Glutamatergic neuron (in vitro differentiated cells): ENCODE data around the gene CRLF3. TPM values are rescaled to one million over a fixed set of nuclear protein-coding genes. Genes with fewer than 3 reads are reported as not detected.

Source experiments
- DNase-seq: peaks from one replicate; pipeline ENCODE4 v3.0.0; 2022
- H3K27ac Mint-ChIP-seq: one replicate; pipeline ENCODE4 v1.8.0; 2020; ENCODE audit warnings: mild to moderate bottlenecking, mixed read lengths, inconsistent platforms; ENCODE audit not compliant: unreplicated experiment
- H3K27me3 Mint-ChIP-seq: one replicate; pipeline ENCODE4 v1.8.0; 2020; ENCODE audit warnings: mild to moderate bottlenecking, moderate library complexity, mixed read lengths, inconsistent platforms; ENCODE audit not compliant: unreplicated experiment
- H3K36me3 Mint-ChIP-seq: one replicate; pipeline ENCODE4 v1.8.0; 2020; ENCODE audit warnings: mild to moderate bottlenecking, mixed read lengths, inconsistent platforms; ENCODE audit not compliant: unreplicated experiment
- H3K4me1 Mint-ChIP-seq: one replicate; pipeline ENCODE4 v1.8.0; 2020; ENCODE audit warnings: mild to moderate bottlenecking, low read depth, mixed read lengths, inconsistent platforms; ENCODE audit not compliant: unreplicated experiment
- H3K4me3 Mint-ChIP-seq: one replicate; pipeline ENCODE4 v1.8.0; 2020; ENCODE audit warnings: mild to moderate bottlenecking, mixed read lengths, inconsistent platforms; ENCODE audit not compliant: unreplicated experiment
- H3K9me3 Mint-ChIP-seq: one replicate; pipeline ENCODE4 v1.8.0; 2020; ENCODE audit warnings: mild to moderate bottlenecking, moderate library complexity, mixed read lengths, inconsistent platforms; ENCODE audit not compliant: unreplicated experiment
- CTCF ChIP-seq: fragments of 200-600 bp; sonication (generic); IDR thresholded peaks from one replicate; pipeline ENCODE4 v1.5.0; 2021; ENCODE audit not compliant: partially characterized antibody, unreplicated experiment
- total RNA-seq: library from RNA; stranded (reverse); fragmentation: NEBNext Ultra II Directional; extraction: Animal tissue kit (Norgen Biotek cat#: 25700); gene quantifications from one replicate; pipeline ENCODE4 v1.2.1, GENCODE V29; 2021; ENCODE audit not compliant: unreplicated experiment

Gene CRLF3
- total RNA-seq, 1 donor from 2014 or later: 9.0 TPM

GRCh38 chr17:30812218-30813177 is 12.0 kb downstream of the CRLF3 start:
- no peaks in the 10 kb centered on the region for H3K36me3 Mint-ChIP-seq
- H3K9me3 Mint-ChIP-seq: no peaks in the 10 kb centered on the region
- no peaks in the 10 kb centered on the region for H3K4me1 Mint-ChIP-seq
- DNase-seq: no peak
- no peaks in the 10 kb centered on the region for H3K27me3 Mint-ChIP-seq
- no peak overlapping the region for H3K4me3 Mint-ChIP-seq
- TF ChIP-seq CTCF: no peak
- no peak overlapping the region for H3K27ac Mint-ChIP-seq

- no peak for TF ChIP-seq CTCF
- Mint-ChIP-seq H3K36me3 (no peaks in the 10 kb centered on the region), H3K4me1 (no peaks in the 10 kb centered on the region), H3K27ac (no peak overlapping the region), H3K9me3 (no peaks in the 10 kb centered on the region), H3K4me3 (no peak overlapping the region), H3K27me3 (no peaks in the 10 kb centered on the region)
- no peak for DNase-seq
These were observed 14.6 kb downstream of the CRLF3 start for GRCh38 chr17:30809867-30810266.

GRCh38 chr17:30808785-30809286 is 15.7 kb downstream of the CRLF3 start:
- DNase-seq: no peak
- H3K27me3 Mint-ChIP-seq: no peaks in the 10 kb centered on the region
- no peaks in the 10 kb centered on the region for H3K4me1 Mint-ChIP-seq
- no peaks in the 10 kb centered on the region for H3K9me3 Mint-ChIP-seq
- H3K36me3 Mint-ChIP-seq: no peaks in the 10 kb centered on the region
- no peak overlapping the region for H3K4me3 Mint-ChIP-seq
- no peak overlapping the region for H3K27ac Mint-ChIP-seq
- no peak for TF ChIP-seq CTCF

- Mint-ChIP-seq H3K36me3 (peaks cover 5% of the 10 kb centered on the region), H3K27ac (no peak overlapping the region), H3K27me3 (no peaks in the 10 kb centered on the region), H3K4me3 (no peak overlapping the region), H3K9me3 (no peaks in the 10 kb centered on the region), H3K4me1 (no peaks in the 10 kb centered on the region)
- no peak for DNase-seq
- TF ChIP-seq CTCF: no peak
These were observed 16.6 kb downstream of the CRLF3 start for GRCh38 chr17:30807896-30808295.

- Mint-ChIP-seq H3K4me1 (no peaks in the 10 kb centered on the region), H3K27ac (no peak overlapping the region), H3K36me3 (peaks cover 5% of the 10 kb centered on the region), H3K9me3 (no peaks in the 10 kb centered on the region), H3K4me3 (no peak overlapping the region), H3K27me3 (peaks cover 2% of the 10 kb centered on the region)
- peak; percentile 25 for TF ChIP-seq CTCF
- no peak for DNase-seq
These were observed 18.5 kb downstream of the CRLF3 start for GRCh38 chr17:30805944-30806456.
